B cell (primary cell): Measurements from ENCODE around the gene TANC1. TPM values are rescaled to one million over a fixed set of nuclear protein-coding genes. Genes with fewer than 3 reads are reported as not detected.

Experiments
- ATAC-seq: fragments of 200-7000 bp; cut with Tn5 transposase; one replicate; pipeline ENCODE4 v1.10.0; 2021; ENCODE audit warnings: low read depth, mild to moderate bottlenecking, moderate number of reproducible peaks, moderate library complexity
- CTCF ChIA-PET: fragments of 350-600 bp; sonication (Branson Sonifier 250); formaldehyde crosslinking; loops from one replicate; lab custom pipeline; 2021; ENCODE audit warnings: antibody characterized with exemption, inconsistent platforms; lab: Charles Lee
- POLR2A ChIA-PET: fragments of 350-600 bp; sonication (Branson Sonifier 250); formaldehyde crosslinking; loops from one replicate; lab custom pipeline; 2021; ENCODE audit warnings: antibody characterized with exemption; lab: Charles Lee
- DNase-seq: peaks from one replicate; pipeline ENCODE4 v3.0.0; 2013
- H2AFZ ChIP-seq: 2 replicates; pipeline ENCODE4 v1.6.1; 2012; ENCODE audit warnings: mild to moderate bottlenecking, low read depth, low read length; ENCODE audit not compliant: insufficient read depth, poor library complexity, severe bottlenecking
- H3K27ac ChIP-seq, 2 donors: 1 replicate in 1 of 2; 2 replicates in 1 of 2; pipeline ENCODE4 v1.5.1; 2012 to 2013; ENCODE audit warnings: low read length in 2 of 2, mild to moderate bottlenecking in 2 of 2, moderate library complexity in 1 of 2
- H3K27me3 ChIP-seq, 4 experiments: fragments of 200-600 bp in 1 of 4; sonication (generic) in 1 of 4; replicated peaks in 1 of 4; 1 replicate in 2 of 4; 2 replicates in 2 of 4; pipeline versions ENCODE4 v1.6.1 to v1.7.0; 2013 to 2016; ENCODE audit warnings: low read length in 3 of 4, mild to moderate bottlenecking in 2 of 4, mixed read lengths in 1 of 4, moderate library complexity in 1 of 4; ENCODE audit not compliant: insufficient read depth in 4 of 4, control insufficient read depth in 3 of 4; ENCODE audit errors: control extremely low read depth in 1 of 4
- H3K36me3 ChIP-seq, 2 experiments: replicated peaks in 1 of 2; 1 replicate in 1 of 2; 2 replicates in 1 of 2; pipeline versions ENCODE4 v1.6.1 to v1.7.1; 2013; ENCODE audit warnings: low read length in 1 of 2; ENCODE audit not compliant: insufficient read depth in 2 of 2, control insufficient read depth in 1 of 2; ENCODE audit errors: control extremely low read depth in 1 of 2, extremely low read depth in 1 of 2
- H3K4me1 ChIP-seq, 2 donors: fragments of 200-600 bp in 1 of 2; sonication (generic) in 1 of 2; 1 replicate in 1 of 2; 2 replicates in 1 of 2; pipeline versions ENCODE4 v1.5.1 to v1.6.1; 2013 to 2017; ENCODE audit warnings: low read length in 2 of 2; ENCODE audit not compliant: control insufficient read depth in 2 of 2, insufficient read depth in 2 of 2
- H3K4me2 ChIP-seq: replicated peaks from 2 replicates; pipeline ENCODE3; 2012; ENCODE audit warnings: mild to moderate bottlenecking, low read depth, low read length; ENCODE audit not compliant: poor library complexity, severe bottlenecking
- H3K4me3 ChIP-seq, 5 experiments: fragments of 200-600 bp in 1 of 5; sonication (generic) in 1 of 5; 1 replicate in 3 of 5; 2 replicates in 2 of 5; pipeline versions ENCODE4 v1.5.1 to v1.7.0; 2011 to 2016; ENCODE audit warnings: low read length in 4 of 5, mild to moderate bottlenecking in 4 of 5, low read depth in 2 of 5, control low read depth in 1 of 5, moderate library complexity in 1 of 5; ENCODE audit not compliant: insufficient read depth in 1 of 5; ENCODE audit errors: control extremely low read depth in 1 of 5, extremely low read depth in 1 of 5
- H3K79me2 ChIP-seq: fragments of 200-600 bp; sonication (generic); one replicate; pipeline ENCODE4 v1.6.0; 2016; ENCODE audit warnings: low read length; ENCODE audit not compliant: control insufficient read depth, insufficient read depth
- H3K9ac ChIP-seq: fragments of 200-600 bp; sonication (generic); 2 replicates; pipeline ENCODE4 v1.6.1; 2017; ENCODE audit warnings: mild to moderate bottlenecking, low read length, moderate library complexity
- H3K9me3 ChIP-seq, 3 donors: one replicate each; pipeline versions ENCODE4 v1.6.1 to v1.7.1; 2013; ENCODE audit warnings: low read length in 2 of 3; ENCODE audit not compliant: control insufficient read depth in 2 of 3, insufficient read depth in 1 of 3; ENCODE audit errors: control extremely low read depth in 1 of 3
- H4K20me1 ChIP-seq: 2 replicates; pipeline ENCODE4 v1.6.0; 2012; ENCODE audit warnings: mild to moderate bottlenecking, low read length; ENCODE audit not compliant: insufficient read depth, control insufficient read depth, poor library complexity, severe bottlenecking
- H3K27ac Mint-ChIP-seq: one replicate; pipeline ENCODE4 v1.8.0; 2021; ENCODE audit warnings: mixed read lengths
- H3K27me3 Mint-ChIP-seq: one replicate; pipeline ENCODE4 v1.8.0; 2021; ENCODE audit warnings: mixed read lengths
- H3K4me1 Mint-ChIP-seq: one replicate; pipeline ENCODE4 v1.8.0; 2021; ENCODE audit warnings: mixed read lengths
- H3K4me3 Mint-ChIP-seq: one replicate; pipeline ENCODE4 v1.8.0; 2021; ENCODE audit warnings: mixed read lengths
- H3K9me3 Mint-ChIP-seq: one replicate; pipeline ENCODE4 v1.8.0; 2022; ENCODE audit warnings: mixed read lengths; ENCODE audit not compliant: insufficient read depth
- CTCF ChIP-seq: fragments of 200-600 bp; IDR thresholded peaks from one replicate; pipeline ENCODE4 v1.8.0; 2022; ENCODE audit warnings: antibody characterized with exemption, mild to moderate bottlenecking
- EZH2 ChIP-seq: IDR thresholded peaks from 2 replicates; pipeline ENCODE4 v1.6.1; 2012; ENCODE audit warnings: borderline replicate concordance, low read depth, mild to moderate bottlenecking, moderate library complexity, low read length; ENCODE audit not compliant: insufficient read depth, poor library complexity, severe bottlenecking
- WGBS: methylation state at CpG from one replicate; pipeline ENCODE4 v1.1.5; 2013; ENCODE audit warnings: missing lambda C conversion rate; ENCODE audit not compliant: insufficient coverage; 5-methylcytosine and 5-hydroxymethylcytosine counted together
- intact Hi-C: fragments of 100-400 bp; cut with micrococcal nuclease; formaldehyde crosslinking; loops from one replicate; pipeline ENCODE4 v1.10.0; 2022
- polyA plus RNA-seq: library from polyadenylated mRNA; depleted of rRNA; stranded (reverse); fragments of >200 nt; gene quantifications from 2 replicates; pipeline ENCODE4 v1.2.3, GENCODE V29; 2012
- total RNA-seq, 2 donors: library from RNA; stranded (reverse); fragments of 120-200 nt in 1 of 2; gene quantifications; 1 replicate in 1 of 2; 2 replicates in 1 of 2; pipeline versions ENCODE4 v1.2.3 to v1.2.4, GENCODE V29; 2013 to 2022

The TANC1 gene
- total and polyA plus RNA-seq, 2 donors (not counting 1 experiment from before 2014, with no cell fraction given) = 0.13 TPM; not detected in 1

DNA sequence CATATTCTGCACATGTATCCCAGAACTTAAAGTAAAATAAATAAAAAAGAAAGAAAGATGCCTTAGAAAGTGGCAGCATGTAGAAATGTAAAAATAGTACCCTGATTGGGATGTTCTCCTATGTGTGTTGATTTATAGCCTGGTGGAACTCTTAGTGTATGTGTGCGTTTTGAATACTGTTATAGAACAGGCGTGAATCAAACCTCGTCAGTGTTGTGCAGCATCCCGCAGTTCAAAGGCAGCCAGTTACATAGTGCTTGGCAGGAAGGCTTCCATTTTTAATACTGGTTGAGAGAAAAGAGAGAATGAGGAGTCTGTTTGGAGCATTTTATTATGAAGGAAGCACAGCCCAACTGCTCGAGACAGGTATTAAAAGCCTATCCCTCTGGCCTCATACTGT lies 49.4 kb downstream of the TANC1 start:
- Mint-ChIP-seq H3K27ac (no peak overlapping the region), H3K9me3 (peaks cover 18% of the 10 kb centered on the region), H3K27me3 (peaks cover 6% of the 10 kb centered on the region), H3K4me3 (no peak overlapping the region), H3K4me1 (no peaks in the 10 kb centered on the region)
- Histone ChIP-seq H3K9me3 (peaks cover 1 to 17% (median 17%) of the 10 kb centered on the region in 3 donors), H3K4me1 (no peaks in the 10 kb centered on the region), H3K9ac (no peak overlapping the region), H3K27ac (no peak overlapping the region), H3K4me2 (no peak overlapping the region), H3K36me3 (no peaks in the 10 kb centered on the region), H3K79me2 (no peaks in the 10 kb centered on the region), H3K27me3 (peaks cover 0 to 3% (median 0%) of the 10 kb centered on the region in 4 experiments), H4K20me1 (no peaks in the 10 kb centered on the region), H2AFZ (no peak overlapping the region), H3K4me3 (no peak overlapping the region)
- DNase-seq (no peak), ATAC-seq (no peak)
- POLR2A ChIA-PET = no interaction called here
- 100% methylated on average over 4 of the region's 5 CpGs for WGBS
- intact Hi-C loops = no loop called here
- TF ChIP-seq EZH2 = no peak
- no peak for TF ChIP-seq CTCF
- CTCF ChIA-PET = no interaction called here

DNA sequence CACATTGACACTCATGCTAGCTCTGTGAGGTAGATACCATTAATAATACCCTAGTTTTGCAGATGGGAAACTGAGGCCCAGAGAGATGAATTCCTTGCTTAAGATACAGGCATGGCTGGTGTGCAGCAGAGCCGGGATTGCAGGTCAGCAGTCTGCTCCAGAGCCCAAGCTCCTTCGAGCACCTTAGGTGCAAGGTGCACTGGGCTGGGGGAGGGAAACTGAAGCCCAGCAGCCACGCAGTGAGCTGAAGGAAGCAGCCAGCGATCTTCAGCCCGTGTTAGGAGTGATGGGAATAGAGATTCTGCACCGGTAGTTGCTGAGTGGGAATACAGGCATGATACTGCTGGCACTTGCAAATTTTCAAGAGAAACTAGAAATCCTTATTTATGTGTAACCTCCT lies 50.6 kb downstream of the TANC1 start:
- Mint-ChIP-seq H3K27ac (no peak overlapping the region), H3K27me3 (no peaks in the 10 kb centered on the region), H3K4me3 (no peak overlapping the region), H3K9me3 (peaks cover 18% of the 10 kb centered on the region), H3K4me1 (no peaks in the 10 kb centered on the region)
- no peak for DNase-seq
- POLR2A ChIA-PET = no interaction called here
- TF ChIP-seq CTCF = no peak
- no peak for TF ChIP-seq EZH2
- intact Hi-C loops = no loop called here
- H3K27ac ChIP-seq = no peak overlapping the region
- H3K4me1 ChIP-seq = no peaks in the 10 kb centered on the region
- no peak overlapping the region for H2AFZ ChIP-seq
- no peaks in the 10 kb centered on the region for H4K20me1 ChIP-seq
- 83% methylated on average over 5 of the region's 6 CpGs for WGBS
- no peak overlapping the region for H3K4me2 ChIP-seq
- no peaks in the 10 kb centered on the region for H3K79me2 ChIP-seq
- peaks cover 1 to 17% (median 17%) of the 10 kb centered on the region in 3 donors for H3K9me3 ChIP-seq
- CTCF ChIA-PET = no interaction called here
- no peak overlapping the region for H3K4me3 ChIP-seq
- ATAC-seq = no peak
- no peak overlapping the region for H3K9ac ChIP-seq
- H3K36me3 ChIP-seq = no peaks in the 10 kb centered on the region
- peaks cover 0 to 3% (median 0%) of the 10 kb centered on the region in 4 experiments for H3K27me3 ChIP-seq
